Pancreas (tissue), 10 donors: ENCODE results near the gene AFF3. TPM values are rescaled to one million over a fixed set of nuclear protein-coding genes. Genes with fewer than 3 reads are reported as not detected.

Source experiments
- ATAC-seq, 4 donors: fragments of 200-7000 bp; cut with Tn5 transposase; one replicate each; pipeline versions ENCODE4 v1.8.0 to v1.9.1; 2020; ENCODE audit warnings: mild to moderate bottlenecking in 4 of 4, moderate library complexity in 4 of 4
- DNase-seq, 6 donors: peaks; one replicate each; pipeline ENCODE4 v3.0.0-alpha.2; 2020
- FAIRE-seq: peaks from 2 replicates; lab custom pipeline; 2012; peaks lifted over from hg19 to GRCh38; lab: Jason Lieb, UNC
- H3K27ac ChIP-seq, 4 donors: fragments of 200-600 bp; sonication (generic); 1 replicate in 3 of 4; 2 replicates in 1 of 4; pipeline versions ENCODE4 v1.5.0 to v1.8.0; 2020
- H3K27me3 ChIP-seq, 4 donors: fragments of 200-600 bp; one replicate each; pipeline ENCODE4 v1.8.0; 2021
- H3K36me3 ChIP-seq, 3 donors: fragments of 200-600 bp; sonication (generic) in 1 of 3; one replicate each; pipeline versions ENCODE4 v1.5.0 to v1.8.0; 2020 to 2021
- H3K4me1 ChIP-seq, 3 donors: fragments of 200-600 bp; one replicate each; pipeline ENCODE4 v1.8.0; 2021
- H3K4me3 ChIP-seq, 4 donors: fragments of 200-600 bp; sonication (generic) in 2 of 4; one replicate each; pipeline versions ENCODE4 v1.5.0 to v1.8.0; 2020 to 2021
- H3K9me3 ChIP-seq, 4 donors: fragments of 200-600 bp; one replicate each; pipeline ENCODE4 v1.8.0; 2021
- CTCF ChIP-seq, 4 donors: fragments of 200-600 bp; sonication (generic) in 3 of 4; IDR thresholded peaks; one replicate each; pipeline versions ENCODE4 v1.5.0 to v1.8.0; 2021; ENCODE audit warnings: antibody characterized with exemption in 4 of 4
- WGBS, 2 donors: extraction: QIAGEN DNeasy Blood & Tissue Kit; methylation state at CpG; one replicate each; pipeline ENCODE4 v1.1.7; 2013; 5-methylcytosine and 5-hydroxymethylcytosine counted together
- intact Hi-C, 3 donors: fragments of 100-400 bp; cut with DNase I; formaldehyde crosslinking; loops; one replicate each; pipeline versions ENCODE4 v1.11.1 to v1.14.2; 2022
- polyA plus RNA-seq, 2 donors: library from polyadenylated mRNA; stranded (reverse); fragments of 200-250 nt; gene quantifications; one replicate each; pipeline ENCODE4 v1.2.3, GENCODE V29; 2013
- total RNA-seq, 6 donors: library from RNA; stranded (reverse); fragmentation: NEBNext Ultra II Directional in 4 of 6; extraction: Animal tissue kit (Norgen Biotek cat#: 25700) in 4 of 6; gene quantifications; one replicate each; pipeline versions ENCODE4 v1.2.1 to v1.2.4, GENCODE V29; 2021 to 2023
- donor health status: healthy with polysubstance abuse.
- donor health status: DM: no; HTN: no; CAD: no; lungs with moderate emphysema.
- donor health status: DM: no; HTN: no; CAD: no.
- donor health status: control.
- donor health status: control.
- donor health status: Bipolar disorder and iron deficiency.
- donor health status: DM: yes; HTN: yes; CAD: no.
- donor health status: DM: no; HTN: no; CAD: no.
- donor health status: DM: no; HTN: no; CAD: no.
- donor health status: DM: yes; HTN: yes; CAD: no.

AFF3 gene
- total and polyA plus RNA-seq, 8 donors = 0.19 to 1.1 (median 0.54) TPM

- ATAC-seq (no peak), DNase-seq (no peak), FAIRE-seq (no peak)
- TF ChIP-seq CTCF (IDR thresholded peaks at IDR 0.05) = no peak
- Histone ChIP-seq H3K4me3 (no peak overlapping the region), H3K4me1 (no peaks in the 10 kb centered on the region), H3K27ac (no peak overlapping the region), H3K9me3 (no peaks in the 10 kb centered on the region), H3K36me3 (no peaks in the 10 kb centered on the region), H3K27me3 (no peaks in the 10 kb centered on the region)
- intact Hi-C loops = no loop called here
- WGBS, 2 donors = 67 to 70% methylated on average over 4 of the region's 4 CpGs
These were observed 333.8 kb downstream of the AFF3 start for GRCh38 chr2:99808361-99809200.

GRCh38 chr2:99806758-99807157, 335.6 kb downstream of the AFF3 start:
- FAIRE-seq (no peak), ATAC-seq (no peak), DNase-seq (no peak)
- Histone ChIP-seq H3K27me3 (no peaks in the 10 kb centered on the region), H3K9me3 (no peaks in the 10 kb centered on the region), H3K27ac (no peak overlapping the region), H3K4me3 (no peak overlapping the region), H3K4me1 (no peaks in the 10 kb centered on the region), H3K36me3 (no peaks in the 10 kb centered on the region)
- no peak for TF ChIP-seq CTCF (IDR thresholded peaks at IDR 0.05)
- WGBS, 2 donors = 70 to 74% methylated on average over 4 of the region's 4 CpGs
- intact Hi-C loops = no loop called here

- no peak for TF ChIP-seq CTCF (IDR thresholded peaks at IDR 0.05)
- Histone ChIP-seq H3K27me3 (no peaks in the 10 kb centered on the region), H3K4me1 (no peaks in the 10 kb centered on the region), H3K9me3 (no peaks in the 10 kb centered on the region), H3K27ac (no peak overlapping the region), H3K36me3 (no peaks in the 10 kb centered on the region), H3K4me3 (no peak overlapping the region)
- WGBS, 2 donors = 85 to 90% methylated on average over 5 of the region's 5 CpGs
- DNase-seq (no peak), ATAC-seq (no peak), FAIRE-seq (no peak)
- intact Hi-C loops = no loop called here
These were observed 336.4 kb downstream of the AFF3 start for GRCh38 chr2:99805930-99806476.

GRCh38 chr2:99803846-99804245, 338.5 kb downstream of the AFF3 start:
- FAIRE-seq (no peak), ATAC-seq (no peak), DNase-seq (no peak)
- intact Hi-C loops = no loop called here
- H3K36me3 ChIP-seq = no peaks in the 10 kb centered on the region
- WGBS, 2 donors = 39 to 66% methylated on average over 1 of the region's 1 CpG
- no peaks in the 10 kb centered on the region for H3K27me3 ChIP-seq
- no peaks in the 10 kb centered on the region for H3K4me1 ChIP-seq
- no peaks in the 10 kb centered on the region for H3K9me3 ChIP-seq
- H3K4me3 ChIP-seq = no peak overlapping the region
- H3K27ac ChIP-seq = no peak overlapping the region
- TF ChIP-seq CTCF (IDR thresholded peaks at IDR 0.05) = no peak

- Histone ChIP-seq H3K9me3 (no peaks in the 10 kb centered on the region), H3K4me1 (no peaks in the 10 kb centered on the region), H3K4me3 (no peak overlapping the region), H3K27me3 (no peaks in the 10 kb centered on the region), H3K36me3 (no peaks in the 10 kb centered on the region), H3K27ac (no peak overlapping the region)
- no peak for TF ChIP-seq CTCF (IDR thresholded peaks at IDR 0.05)
- ATAC-seq (no peak), DNase-seq (no peak), FAIRE-seq (no peak)
- WGBS, 2 donors = 62 to 68% methylated on average over 1 of the region's 1 CpG
- intact Hi-C loops = no loop called here
These were observed 339.7 kb downstream of the AFF3 start for GRCh38 chr2:99802734-99803133.
